GM10248 (cell line): ENCODE results near the gene EME1.

Experiments
- CTCF ChIA-PET: fragments of 300-600 bp; sonication (Branson Sonifier 250); formaldehyde crosslinking; extraction: SDS; loops from one replicate; lab custom pipeline; 2021; ENCODE audit warnings: antibody characterized with exemption; lab: Yijun Ruan, JAX
- POLR2A ChIA-PET: fragments of 350-650 bp; sonication (Branson Sonifier 250); formaldehyde crosslinking; extraction: SDS; loops from one replicate; lab custom pipeline; 2020; ENCODE audit warnings: antibody characterized with exemption; lab: Yijun Ruan, JAX
- DNase-seq: peaks from one replicate; pipeline ENCODE4 v3.0.0; 2012; ENCODE audit errors: extremely low spot score
- CTCF ChIP-seq: IDR thresholded peaks from 2 replicates; pipeline ENCODE4 v1.5.1; 2012; ENCODE audit warnings: mild to moderate bottlenecking, low read depth; ENCODE audit errors: extremely low read depth, missing control alignments, control extremely low read depth

The EME1 gene

GRCh38 chr17:50352693-50353599, 20.1 kb upstream of the EME1 start:
- no peak for TF ChIP-seq CTCF
- DNase-seq: no peak
- ChIA-PET POLR2A (interaction anchor here (1.1 kb wide), 1 partner anchor 9 kb away, joined by 4 read pairs; no protein-coding TSS in a partner anchor), CTCF (interaction anchor here (0.8 to 3.4 kb wide), 2 partner anchors 10 to 44 kb away, joined by 3 to 18 read pairs; partner anchors contain the start of gene LRRC59)

GRCh38 chr17:50353600-50354195, 19.3 kb upstream of the EME1 start:
- DNase-seq: no peak
- no peak for TF ChIP-seq CTCF
- CTCF ChIA-PET: interaction anchor here (2.7 to 3.4 kb wide), 2 partner anchors 9 to 43 kb away, joined by 11 to 18 read pairs; partner anchors contain the start of gene LRRC59
- POLR2A ChIA-PET: interaction anchor here (0.7 kb wide), 1 partner anchor 36 kb away, joined by 3 read pairs; no protein-coding TSS in a partner anchor

- ChIA-PET CTCF (interaction anchor here (2.7 to 3.4 kb wide), 2 partner anchors 8 to 42 kb away, joined by 11 to 18 read pairs; partner anchors contain the start of gene LRRC59), POLR2A (interaction anchor here (0.7 kb wide), 1 partner anchor 36 kb away, joined by 3 read pairs; no protein-coding TSS in a partner anchor)
- TF ChIP-seq CTCF: no peak
- no peak for DNase-seq
These were observed 18.8 kb upstream of the EME1 start for GRCh38 chr17:50354198-50354597.

GRCh38 chr17:50354776-50355175, 18.3 kb upstream of the EME1 start:
- ChIA-PET POLR2A (no interaction called here), CTCF (interaction anchor here (1.3 to 2.7 kb wide), 2 partner anchors 14 to 42 kb away, joined by 4 to 11 read pairs; partner anchors contain the start of gene LRRC59)
- TF ChIP-seq CTCF: no peak

GRCh38 chr17:50355336-50355700, 17.7 kb upstream of the EME1 start:
- POLR2A ChIA-PET: interaction anchor here (1.2 kb wide), 1 partner anchor 10 kb away, joined by 4 read pairs; no protein-coding TSS in a partner anchor
- TF ChIP-seq CTCF: no peak
- no peak for DNase-seq
- CTCF ChIA-PET: interaction anchor here (1.3 to 2.7 kb wide), 2 partner anchors 13 to 41 kb away, joined by 4 to 11 read pairs; partner anchors contain the start of gene LRRC59

More at GRCh38 chr17:50354776-50355175, 18.3 kb upstream of the EME1 start:
- no peak for DNase-seq
